Stimulated activated CD4-positive, alpha-beta T cell treated with anti-CD3 and anti-CD28 coated beads, Interleukin-2, amount 100 ng/mL, for 24 hours (primary cell): ENCODE measurements around the gene NHERF2.
"Not testable (repeated sequence)": the region's sequence is repeated elsewhere in the genome, so short reads cannot be mapped to it uniquely, and the experiment has no call there.

Experiments used
- DNase-seq, 2 donors: peaks; one replicate each; pipeline ENCODE4 v3.0.0-alpha.2; 2020

Gene NHERF2

DNA sequence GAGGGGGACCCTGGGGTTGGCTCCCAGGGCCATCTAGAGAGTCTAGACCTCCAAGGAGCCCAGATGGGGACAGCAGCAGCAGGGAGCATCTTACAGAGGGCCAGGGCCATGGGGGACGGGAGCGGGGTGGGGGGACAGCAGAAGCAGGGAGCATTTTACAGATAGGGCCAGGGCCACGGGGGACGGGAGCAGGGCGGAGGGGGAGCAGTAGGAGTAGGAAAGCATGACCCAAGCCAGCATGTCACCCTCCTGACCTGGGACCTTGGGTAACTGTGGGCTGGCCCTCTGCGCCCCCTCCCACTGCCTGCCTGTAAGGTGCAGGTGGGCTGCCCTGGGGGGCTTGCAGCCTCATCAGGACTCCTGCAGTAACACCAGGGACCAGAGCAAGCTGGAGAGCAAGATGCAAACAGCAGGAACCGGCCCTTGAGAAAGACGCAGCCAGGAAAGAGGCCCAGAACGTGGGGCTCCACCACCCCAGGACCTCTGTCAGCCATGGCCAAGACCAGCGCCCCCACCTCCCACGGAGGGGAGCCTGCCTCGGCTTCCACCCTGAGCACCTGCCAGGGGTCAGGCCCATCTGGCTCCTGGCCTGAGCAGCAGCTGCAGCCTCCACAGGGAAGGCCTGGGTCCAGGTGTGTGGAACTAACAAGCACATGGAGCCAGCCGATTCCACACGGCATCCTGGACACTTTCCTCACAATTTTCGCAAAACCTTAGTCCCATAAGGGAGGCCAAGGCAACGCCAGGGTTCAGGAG, 19.4 kb upstream of the NHERF2 start:
- no peak for DNase-seq

DNA sequence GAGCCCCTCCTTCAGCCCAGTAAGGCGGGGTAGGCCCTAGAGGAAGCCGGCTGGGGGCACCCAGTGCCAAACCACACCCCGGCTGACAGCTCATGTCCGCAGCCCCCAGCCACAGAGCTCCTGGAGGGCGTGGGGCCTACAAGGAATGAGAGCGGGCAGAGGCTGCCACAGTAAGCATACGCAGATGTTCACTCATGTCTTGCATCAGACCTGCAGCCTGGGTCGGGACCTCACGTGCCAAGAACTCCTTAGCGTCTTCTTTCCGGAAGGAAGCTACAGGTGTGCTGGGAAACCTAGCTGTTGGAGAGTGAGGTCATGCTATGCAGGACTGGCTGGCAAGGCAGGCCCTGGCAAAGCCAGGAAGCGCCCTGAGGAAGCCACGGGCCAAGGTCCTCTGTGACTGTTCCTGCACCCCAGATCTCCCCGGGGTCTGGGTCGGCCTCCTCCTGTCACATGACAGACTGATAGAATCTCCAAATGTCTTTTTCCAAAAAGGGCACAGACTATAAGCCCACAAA, 18.6 kb upstream of the NHERF2 start:
- DNase-seq: peak in 1 of 2 donors; percentile 35

DNA sequence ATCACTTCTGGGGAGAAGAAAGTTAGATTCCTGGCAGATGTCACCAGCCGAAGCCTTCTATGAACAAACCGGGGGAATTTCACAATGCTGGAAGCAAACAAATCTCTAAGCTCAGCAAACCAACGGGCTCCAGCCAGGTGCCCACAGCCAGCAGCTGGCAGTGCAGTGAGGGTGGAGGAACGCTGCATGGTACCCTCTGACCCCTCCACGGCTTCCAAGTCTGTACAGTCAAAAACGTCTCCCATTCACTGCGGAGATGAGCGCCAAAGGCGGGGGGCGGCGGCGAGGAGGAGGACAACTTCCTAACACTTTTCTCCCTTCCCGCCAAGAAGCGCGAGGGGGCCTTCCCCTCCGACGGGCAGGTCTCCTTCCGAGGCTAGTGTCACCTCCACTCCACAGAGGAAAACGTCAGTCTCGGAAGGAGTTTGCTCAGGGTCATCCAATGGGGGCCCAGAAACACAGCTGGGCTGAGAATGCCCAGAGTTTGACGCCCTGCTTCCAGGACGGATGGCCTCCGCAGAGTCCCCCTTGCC, 18.0 kb upstream of the NHERF2 start:
- DNase-seq: peak; percentile 40 to 60

DNA sequence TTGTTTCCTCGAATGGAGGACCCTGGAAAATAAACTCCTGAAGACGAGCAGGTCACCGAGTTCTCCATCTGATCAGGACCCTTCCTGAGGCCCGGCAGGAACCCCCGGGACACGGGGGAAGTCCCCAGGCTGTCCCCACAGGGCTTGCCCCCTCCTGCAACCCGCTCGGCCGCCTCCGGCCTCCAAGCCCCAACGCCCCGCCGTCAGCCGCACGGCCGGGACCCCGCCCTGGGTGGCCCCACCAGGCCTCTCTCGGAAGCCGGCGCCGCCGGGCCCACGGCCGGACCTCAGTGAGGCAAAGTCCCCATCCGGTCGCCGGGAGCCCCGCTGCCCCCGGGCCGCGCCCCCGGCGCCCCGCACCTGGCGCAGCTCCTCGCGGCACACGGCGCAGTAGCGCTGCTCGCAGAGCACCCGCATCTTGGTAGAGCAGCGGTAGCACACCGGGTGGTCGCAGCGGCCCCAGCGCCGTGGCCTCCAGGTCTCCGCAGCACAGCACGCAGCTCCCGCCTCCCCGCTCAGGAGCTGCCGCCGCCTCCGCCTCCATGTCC, 17.5 kb upstream of the NHERF2 start:
- DNase-seq: peak in 1 of 2 donors; percentile 38

DNA sequence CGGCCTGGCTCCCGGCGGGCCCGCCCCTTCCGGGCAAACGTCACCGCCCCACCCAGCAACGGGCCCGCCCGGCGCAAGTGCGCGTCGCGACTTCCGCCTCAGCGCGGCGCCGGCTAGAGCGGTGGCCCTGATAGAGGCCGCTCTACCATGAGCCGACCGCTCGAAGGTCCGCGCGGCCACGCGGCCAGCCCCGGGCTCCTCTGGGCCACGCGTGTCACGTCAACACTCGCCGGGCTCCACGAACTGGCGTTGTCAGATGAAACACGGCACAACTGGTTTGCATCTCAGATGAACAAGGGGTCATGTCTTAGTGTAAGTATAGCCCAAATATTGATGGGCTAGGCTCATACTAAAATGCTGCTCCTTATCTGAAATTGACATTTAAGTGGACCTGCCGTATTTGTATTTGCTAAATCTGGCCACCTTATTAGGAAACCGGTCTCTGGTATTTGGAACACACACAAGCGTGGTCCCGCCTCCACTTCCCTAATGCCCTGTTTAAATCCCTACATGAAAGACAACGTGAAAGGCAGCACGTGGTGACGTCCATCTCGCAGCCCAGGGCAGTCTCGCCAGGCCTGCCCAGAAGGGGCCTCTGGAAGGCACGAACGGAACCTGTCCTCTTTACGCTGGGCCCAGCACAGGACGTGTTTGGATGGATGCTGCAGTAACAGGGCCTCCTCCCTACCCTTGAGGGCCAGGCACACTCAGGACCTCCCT, 16.8 kb upstream of the NHERF2 start, which contains the start of gene ZNF598:
ZNF598 (minus strand) TSS at position 31 of the 720 bp plus-strand sequence.
- peak; percentile 81 to 85 for DNase-seq

DNA sequence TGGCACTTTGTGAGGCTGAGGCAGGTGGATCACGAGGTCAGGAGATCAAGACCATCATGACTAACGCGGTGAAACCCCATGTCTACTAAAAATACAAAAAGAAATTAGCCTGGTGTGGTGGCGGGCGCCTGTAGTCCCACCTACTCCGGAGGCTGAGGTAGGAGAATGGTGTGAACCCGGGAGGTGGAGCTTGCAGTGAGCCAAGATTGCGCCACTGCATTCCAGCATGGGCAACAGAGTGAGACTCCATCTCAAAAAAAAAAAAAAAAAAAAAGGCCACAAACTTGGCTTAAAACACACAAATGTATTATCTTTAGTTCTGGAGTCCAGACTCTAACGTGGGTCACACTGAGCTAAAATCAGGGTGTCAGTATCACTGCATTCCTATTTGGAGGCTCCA, 15.0 kb upstream of the NHERF2 start:
- not testable (repeated sequence) for DNase-seq

DNA sequence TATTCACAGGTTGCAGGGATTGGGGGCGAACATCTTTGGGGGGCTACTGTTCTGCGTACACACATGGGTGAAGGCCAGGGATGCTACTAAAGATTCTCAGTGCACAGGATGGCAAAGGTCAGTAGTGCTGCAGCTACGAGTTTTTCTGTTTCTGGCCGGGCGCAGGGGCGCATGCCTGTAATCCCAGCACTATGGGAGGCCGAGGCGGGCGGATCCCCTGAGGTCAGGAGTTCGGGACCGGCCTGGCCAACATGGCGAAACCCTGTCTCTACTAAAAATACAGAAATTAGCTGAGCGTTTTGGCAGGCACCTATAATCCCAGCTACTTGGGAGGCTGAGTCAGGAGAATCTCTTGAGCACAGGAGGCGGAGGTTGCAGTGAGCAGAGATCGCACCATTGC, 13.2 kb upstream of the NHERF2 start:
- DNase-seq: no peak

DNA sequence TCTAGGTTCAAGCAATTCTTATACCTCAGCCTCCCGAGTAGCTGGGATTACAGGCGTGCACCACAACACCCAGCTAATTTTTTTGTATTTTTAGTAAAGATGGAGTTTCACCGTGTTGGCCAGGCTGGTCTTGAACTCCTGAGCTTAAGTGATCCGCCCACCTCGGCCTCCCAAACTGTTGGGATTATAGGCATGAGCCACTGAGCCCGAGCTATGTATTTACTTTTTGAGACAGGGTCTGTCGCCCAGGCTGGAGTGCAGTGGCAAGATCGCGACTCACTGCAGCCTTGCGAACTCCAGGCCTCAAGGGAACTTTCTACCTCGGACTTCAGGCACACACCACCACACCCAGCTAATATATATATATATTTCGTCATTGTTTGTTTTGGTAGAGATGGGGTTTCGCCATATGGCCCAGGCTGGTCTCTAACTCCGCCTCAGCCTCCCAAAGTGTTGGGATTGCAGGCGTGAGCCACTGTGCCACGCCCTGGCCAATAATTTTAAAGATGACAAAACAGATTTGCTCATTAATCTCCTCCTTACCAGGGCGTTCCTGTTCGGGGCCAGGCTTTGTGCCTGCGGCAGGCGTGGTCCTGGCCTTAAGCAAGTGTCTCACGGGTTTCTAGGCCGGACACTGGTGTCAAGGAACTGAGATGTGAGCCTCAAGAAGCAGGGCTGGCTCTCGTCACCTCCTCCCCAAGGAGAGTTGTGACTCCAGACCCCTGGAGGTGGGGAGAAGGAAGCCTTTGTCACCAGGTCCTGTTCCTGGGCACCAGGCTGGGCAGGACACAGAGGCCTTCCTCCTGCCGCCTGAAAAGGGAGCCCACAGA, 11.4 kb upstream of the NHERF2 start:
- DNase-seq: no peak

DNA sequence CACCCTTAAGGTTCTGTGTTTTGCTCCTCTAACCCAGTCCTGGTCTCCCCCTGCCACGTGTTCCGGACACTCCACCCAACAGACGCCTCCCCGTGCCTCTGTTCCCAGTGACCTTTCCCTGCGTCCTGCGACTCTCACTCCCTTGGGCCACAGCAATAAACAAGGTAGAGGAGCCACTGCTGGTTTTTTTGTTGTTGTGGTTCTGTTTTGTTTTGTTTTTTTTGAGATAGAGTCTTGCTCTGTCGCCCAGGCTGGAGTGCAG, 10.8 kb upstream of the NHERF2 start:
- DNase-seq: no peak

DNA sequence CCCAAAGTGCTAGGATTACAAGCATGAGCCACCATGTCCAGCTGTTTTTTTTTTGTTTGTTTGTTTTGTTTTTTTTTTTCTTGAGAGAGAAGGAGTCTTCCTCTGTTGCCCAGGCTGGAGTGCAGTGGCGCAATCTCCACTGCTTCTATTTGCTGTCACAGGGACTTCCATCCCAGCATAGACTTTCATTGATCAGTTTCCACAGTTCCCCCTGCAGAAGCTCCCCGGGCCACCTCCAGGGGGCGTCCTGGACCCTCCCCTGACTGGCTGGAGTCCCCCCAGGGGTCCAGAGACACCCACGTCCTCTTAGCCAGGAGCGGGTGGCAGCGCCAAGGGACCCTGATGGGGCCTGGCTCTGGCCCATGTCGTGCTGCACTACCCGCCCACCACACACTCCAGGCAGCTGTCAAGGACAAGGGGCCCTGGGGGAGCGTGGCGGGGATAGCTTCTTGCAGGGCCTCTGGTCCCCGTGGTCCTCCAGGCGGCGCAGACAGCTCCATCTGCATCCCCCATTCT, 10.2 kb upstream of the NHERF2 start:
- DNase-seq: peak in 1 of 2 donors; percentile 43

DNA sequence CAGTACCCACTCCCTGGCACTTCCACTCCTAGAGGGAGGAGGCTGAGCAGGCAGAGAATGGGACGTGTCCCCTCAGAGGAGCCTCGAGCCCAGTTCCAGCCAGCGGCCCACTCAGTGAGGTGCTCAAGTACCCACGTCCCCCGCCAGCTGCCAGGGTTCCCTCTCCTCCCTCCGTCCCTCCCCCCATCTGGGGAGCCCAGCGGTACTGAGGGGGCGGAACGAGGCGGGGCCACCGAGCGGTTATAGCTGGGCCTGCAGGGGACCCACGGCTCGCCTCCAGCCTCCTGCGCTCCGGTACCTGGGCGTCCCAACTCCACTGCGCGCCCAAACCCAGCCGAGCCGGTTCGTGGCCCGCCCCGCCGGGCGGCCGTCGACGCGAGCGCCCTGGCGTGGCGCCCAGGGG, 7.2 kb upstream of the NHERF2 start, which contains the start of gene NPW:
NPW (plus strand) TSS at position 268 of the 403 bp plus-strand sequence.
- DNase-seq: peak; percentile 43 to 59

DNA sequence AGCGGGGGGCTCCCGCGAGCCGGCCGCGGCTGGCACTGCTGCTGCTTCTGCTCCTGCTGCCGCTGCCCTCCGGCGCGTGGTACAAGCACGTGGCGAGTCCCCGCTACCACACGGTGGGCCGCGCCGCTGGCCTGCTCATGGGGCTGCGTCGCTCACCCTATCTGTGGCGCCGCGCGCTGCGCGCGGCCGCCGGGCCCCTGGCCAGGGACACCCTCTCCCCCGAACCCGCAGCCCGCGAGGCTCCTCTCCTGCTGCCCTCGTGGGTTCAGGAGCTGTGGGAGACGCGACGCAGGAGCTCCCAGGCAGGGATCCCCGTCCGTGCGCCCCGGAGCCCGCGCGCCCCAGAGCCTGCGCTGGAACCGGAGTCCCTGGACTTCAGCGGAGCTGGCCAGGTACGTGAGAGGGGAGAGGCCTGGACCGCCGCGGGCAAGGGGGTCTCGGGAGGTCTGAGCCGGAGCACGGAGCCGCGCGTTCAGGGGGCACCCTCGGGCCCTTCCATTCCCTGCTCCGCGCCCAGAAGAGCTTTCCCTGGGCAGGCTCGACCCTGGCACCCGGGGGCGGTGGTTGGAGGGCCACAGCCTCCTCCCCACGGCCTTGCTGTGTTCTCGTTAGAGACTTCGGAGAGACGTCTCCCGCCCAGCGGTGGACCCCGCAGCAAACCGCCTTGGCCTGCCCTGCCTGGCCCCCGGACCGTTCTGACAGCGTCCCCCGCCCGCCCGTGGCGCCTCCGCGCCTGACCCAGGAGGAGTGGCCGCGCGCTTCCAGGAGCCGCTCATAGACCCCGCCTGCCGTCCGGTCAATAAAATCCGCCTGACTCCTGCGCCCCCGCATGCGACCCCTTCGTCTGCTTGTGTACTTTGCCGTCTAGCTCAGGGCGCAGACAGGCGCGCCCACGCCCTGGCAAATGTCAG, 6.5 kb upstream of the NHERF2 start:
- no peak for DNase-seq

DNA sequence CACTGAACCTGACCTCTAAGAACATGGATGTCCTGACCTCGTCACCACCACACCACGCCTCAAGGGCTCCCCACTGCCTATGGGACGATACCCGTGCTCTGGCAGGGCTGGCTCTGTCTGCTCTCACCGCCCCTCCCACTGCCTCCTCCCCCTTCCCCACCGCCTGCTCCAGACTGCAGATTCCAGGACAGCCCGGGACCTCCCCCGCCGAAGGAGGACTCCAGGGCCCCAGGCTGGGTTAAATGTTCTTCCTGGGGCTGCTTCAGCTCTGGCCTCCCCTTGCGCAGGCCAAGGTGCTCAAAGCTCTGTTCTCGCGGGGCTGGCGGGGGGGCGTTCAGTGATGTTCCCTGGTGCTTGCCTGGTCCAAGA, 4.0 kb upstream of the NHERF2 start:
- DNase-seq: peak in 1 of 2 donors; percentile 44

DNA sequence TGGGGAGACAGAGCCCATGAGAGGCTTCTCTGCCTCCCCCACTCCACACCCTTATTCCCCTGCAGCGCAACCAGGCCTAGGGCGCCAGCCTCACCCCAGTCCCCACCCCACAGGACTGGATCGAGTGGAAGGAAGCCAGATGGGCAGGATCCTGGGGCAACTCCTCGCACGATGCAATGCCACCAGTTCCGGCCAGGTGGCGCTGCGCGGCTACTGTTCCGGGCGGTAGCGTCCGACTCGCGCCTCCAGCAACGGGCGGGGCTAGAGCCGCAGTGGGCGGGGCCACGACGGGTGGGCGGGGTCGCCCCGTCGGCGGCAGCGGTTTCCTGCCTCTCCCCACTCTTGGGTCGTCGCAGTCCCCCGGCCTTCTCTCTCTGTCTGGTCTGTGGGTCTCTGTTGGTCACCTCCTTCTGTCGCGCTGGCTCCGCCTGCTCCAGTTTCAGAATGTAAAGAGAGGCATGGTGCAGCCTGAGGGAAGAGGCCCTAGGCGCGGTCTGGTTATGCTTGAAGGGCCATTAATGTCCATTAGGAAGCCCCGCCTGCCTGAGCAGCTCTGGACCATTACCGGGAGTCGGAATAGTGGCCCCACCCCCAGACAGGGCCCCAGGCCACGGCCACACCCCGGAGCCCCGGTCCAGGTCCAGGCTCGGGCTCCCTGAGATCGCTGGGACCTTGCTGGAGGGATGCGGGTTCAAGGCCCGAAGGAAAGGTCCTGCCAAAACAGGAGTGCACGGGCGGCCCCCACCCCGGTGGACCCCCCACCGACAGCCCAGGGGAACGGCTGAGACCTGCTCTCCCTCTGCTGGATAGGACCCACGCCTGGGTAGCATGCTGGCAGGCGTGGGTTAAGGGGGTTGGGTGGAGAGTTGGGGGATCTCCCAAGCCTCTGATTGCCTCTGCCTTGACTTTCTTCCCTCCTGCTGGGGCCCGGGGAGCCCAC, 3.3 kb upstream of the NHERF2 start:
- DNase-seq: peak; percentile 97 to 98

DNA sequence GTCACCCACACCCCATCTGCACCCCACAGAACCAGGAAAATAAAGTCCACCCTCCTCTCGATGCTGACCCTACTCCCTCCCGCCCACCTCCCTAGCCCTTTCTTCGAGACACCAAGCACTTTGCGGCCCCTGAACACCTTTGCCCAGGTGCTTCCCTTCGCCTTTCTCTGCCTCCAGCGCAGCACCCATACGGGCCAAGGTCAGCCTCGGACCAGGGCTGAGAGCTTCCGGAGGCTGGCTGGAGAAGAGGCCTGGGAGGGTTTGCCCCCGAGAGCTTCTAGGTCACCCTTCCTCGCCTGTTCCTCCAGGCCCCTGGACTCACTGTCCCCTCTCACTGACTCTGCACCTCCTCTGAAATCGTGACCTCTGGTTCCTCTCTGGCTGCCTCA, 2.7 kb upstream of the NHERF2 start:
- DNase-seq: no peak

DNA sequence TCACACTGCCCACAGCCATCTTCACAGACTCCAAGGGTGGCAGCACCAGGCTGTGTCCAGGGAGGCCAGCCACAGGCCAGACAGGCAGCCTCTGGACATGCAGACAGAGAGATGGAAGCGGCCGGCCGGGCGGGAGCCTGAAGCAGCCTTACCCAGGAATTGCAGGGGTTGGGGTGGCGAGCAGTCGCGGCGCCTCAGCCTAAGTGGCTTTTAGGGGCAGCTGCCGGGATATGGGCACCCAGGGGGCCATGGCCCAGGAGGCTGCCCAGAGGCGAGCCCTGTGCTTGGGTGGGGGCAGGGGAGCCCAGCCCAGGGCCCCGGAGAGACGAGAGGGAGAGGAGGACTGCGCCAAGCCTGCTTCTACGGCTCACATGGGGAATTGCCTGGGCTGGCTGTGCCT, 1.5 kb upstream of the NHERF2 start:
- no peak for DNase-seq

DNA sequence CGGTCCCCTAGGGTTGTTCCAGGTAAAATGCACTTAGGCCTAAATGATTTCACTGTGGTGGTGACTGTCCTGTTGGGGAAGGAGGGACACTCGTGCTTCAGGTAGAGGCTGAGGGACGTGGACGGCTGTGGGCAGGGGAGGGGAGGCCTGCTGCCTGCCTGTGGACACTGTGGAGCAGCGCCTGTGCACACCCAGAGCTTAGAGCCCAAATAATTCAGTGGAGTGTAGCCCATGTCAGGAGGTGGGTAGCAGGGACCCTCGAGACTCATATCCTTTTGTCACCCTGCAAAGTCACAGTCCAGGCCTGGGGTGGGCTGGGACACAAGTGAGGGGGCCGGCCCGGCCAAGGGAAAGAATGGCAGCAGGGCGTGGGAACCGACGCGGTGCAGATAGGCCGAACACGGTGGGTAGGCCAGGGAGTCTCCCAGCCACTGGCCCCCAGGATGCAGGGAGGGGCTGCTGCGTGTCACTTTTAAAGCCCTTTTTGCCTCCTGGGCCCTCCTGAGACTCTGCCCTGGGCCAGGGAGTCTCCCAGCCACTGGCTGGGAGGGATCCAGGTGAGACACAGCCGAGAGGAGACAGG, 733 bp upstream of the NHERF2 start:
- DNase-seq: no peak

DNA sequence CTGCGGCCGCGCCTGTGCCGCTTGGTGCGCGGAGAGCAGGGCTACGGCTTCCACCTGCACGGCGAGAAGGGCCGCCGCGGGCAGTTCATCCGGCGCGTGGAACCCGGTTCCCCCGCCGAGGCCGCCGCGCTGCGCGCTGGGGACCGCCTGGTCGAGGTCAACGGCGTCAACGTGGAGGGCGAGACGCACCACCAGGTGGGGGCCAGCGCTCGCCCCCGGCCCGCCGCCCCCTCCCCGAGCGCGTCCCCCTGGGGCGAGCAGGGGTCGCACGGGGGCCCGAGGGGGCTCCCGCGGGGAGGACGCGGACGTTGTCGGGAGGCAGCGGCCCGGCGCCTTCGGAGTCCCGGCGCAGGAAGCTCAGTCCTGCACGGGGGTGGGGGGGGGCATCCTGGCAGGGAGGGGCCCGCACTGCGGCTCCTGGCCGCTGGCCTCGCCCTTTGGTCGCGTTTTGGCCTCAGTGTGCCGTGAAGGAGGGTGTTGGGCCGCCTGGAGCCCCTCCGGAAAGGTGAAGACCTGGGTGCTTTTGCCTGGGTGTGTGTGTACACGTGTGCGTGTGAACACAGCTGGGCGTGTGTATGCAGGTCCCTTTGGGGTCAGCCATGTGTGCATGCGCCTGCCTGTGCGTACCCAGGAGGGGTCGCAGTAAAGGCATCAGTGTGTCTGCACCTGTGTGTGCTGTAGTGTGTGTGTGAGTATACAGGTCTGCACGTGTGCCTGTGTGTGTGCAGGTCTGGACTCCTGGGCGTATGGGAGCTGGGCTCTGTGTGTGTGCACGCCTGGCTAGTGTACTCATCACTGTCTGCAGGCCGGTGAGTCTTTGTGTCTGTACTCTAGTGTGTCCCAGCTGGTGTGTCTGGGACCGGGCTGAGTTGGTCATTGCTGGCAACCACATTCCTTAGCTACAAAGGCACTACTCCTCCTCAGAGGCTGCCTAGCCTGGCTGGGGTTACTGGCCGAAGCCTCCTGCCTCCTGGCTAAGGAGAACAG, 615 bp downstream of the NHERF2 start:
- no peak for DNase-seq

DNA sequence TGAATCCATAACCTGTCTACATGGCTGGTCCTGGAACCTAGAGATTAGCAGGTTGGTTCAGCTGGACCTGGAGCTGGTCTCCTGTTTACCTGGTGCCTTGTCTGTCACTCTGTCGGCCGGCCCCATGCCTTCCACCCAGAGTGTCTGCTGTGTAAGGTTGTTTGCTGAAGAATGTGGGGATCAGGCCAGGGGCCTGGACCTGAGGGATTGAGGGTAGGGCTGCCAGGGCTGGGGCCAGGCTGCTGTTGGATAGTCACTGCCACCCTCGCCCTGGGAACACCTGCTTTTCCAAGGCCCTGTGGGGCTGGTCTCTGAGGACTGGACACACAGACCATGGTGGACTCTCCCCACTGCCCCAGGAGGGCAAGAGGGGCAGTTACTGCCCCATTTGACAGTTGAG, 1.4 kb downstream of the NHERF2 start:
- no peak for DNase-seq
